ENCODE results near the gene SPATA20.

The SPATA20 gene

DNA sequence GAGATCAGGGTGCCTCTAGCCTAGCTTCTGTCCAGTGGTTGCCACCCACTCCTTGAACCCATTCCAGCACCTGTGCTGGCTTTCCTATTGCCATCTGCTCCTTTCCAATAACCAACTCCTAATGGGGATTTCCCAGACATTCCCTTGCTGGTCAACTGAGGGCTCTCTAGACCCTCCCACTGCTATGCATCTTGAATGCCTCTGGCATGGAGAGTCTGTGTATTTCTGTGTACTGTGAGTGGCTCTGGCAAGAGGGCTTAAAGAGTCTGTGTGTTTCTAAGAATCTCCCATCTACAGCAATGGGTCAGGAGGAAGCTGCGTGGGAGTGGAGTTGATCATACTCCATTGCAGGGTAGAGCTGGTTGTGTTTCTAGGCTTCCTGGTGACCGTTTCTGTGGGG is 25.5 kb upstream of the SPATA20 start:
- peak; percentile 40 for DNase-seq

DNA sequence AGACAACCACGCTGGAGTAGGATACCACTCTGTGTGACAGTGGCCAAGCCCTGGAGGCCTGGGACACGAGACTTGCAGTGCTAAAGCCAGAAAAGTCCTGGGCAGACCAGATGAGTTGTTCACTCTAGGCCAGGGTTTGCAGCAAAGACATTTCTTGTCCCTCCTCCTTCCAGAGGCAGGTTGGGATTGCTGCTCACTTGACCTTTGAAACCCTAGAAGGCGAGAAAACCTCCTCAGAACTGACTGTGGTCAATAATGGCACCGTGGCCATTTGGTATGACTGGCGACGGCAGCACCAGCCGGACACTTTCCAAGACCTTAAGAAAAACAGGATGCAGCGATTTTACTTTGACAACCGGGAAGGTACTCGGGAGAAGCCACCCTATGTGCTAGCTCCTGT is 24.2 kb upstream of the SPATA20 start:
- DNase-seq, result no peak

DNA sequence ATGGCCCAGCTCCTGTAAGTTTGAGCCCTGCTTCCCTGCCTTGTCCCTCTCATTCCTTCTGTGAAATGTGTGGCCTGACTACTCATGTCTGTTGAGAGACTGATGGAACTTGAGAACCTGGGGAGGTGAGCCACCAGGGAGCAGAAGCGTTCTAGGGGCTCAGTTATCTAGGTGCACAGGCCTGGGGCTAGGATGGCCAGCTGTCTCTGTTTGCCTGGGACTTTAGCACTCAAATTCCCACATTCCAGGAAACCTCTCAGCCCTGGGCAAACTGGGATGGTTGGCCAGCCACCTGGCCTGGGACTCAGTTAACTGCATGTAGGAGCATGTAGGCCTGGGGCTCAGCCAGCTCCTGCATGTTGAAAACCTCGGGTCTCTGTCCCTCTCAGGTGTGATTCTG is 23.8 kb upstream of the SPATA20 start:
- DNase-seq, result peak; percentile 36

DNA sequence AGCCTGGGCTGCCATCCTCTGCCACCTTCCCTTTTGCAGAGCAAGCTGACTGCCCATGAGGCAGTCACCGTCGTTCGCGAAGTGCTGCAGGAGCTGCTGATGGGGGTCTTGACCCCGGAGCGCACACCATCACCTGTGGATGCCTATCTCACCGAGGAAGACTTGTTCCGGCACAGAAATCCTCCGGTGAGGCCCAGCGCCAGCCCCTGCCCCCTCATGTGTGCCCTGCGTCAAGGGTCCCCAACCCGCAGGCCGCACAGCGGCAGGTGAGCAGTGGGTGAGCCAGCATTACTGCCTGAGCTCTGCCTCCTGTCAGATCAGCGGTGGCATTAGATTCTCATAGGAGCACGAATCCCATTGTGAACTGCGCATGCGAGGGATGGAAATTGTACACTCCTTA is 22.1 kb upstream of the SPATA20 start:
- DNase-seq, result no peak

DNA sequence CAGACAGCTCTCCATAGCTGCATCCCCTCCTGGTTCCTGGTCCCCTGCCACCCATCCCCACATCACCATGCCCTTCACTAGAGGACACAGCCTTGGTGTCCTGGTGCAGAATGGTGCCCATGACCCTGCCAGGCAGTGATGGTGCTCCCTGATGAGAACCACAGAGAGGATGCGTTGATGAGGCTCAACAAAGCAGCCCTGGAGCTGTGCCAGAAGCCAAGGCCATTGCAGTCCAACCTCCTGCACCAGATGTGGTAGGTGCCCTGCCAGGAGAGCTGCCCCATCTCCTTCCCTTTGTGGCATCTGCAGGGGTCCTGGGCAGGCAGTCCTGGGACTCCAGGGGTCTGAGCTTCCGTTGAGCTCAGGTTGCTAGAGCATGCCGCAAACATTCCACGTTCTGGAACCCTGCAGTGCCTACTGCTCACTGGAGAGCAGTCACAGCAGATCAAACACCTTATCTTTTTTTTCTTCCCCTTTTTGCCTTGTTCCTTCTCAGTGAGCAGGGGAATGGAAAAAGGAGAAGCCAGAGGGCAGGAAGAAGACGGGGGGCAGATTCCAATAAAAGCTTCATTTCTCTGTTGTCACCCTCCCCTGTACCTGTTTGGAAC is 19.7 kb upstream of the SPATA20 start:
- peak; percentile 67 for DNase-seq

DNA sequence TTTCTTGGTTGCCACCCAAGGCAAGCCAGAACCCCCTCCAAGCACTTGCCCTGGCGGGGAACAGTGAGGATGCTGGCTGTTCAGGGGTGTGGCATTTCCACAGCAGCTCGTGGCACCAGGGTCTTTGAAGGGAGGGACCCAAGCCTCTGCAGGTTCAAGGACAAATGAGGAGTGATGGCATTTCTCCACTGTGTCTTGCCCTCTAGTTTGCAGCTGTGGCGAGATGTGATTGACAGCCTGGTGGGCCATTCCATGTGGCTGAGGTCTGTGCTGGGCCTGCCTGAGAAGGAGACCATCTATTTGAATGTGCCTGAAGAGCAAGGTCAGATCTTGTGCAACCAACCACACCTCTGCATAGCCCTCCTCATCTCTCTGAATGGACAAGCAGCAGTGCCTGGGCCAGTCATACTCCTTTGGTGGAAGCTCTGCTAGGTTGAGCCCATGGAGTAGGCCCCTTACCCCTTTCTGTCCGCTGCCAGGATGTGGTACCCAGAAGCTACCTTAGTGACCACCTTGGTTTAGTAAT is 19.0 kb upstream of the SPATA20 start:
- no peak for DNase-seq

DNA sequence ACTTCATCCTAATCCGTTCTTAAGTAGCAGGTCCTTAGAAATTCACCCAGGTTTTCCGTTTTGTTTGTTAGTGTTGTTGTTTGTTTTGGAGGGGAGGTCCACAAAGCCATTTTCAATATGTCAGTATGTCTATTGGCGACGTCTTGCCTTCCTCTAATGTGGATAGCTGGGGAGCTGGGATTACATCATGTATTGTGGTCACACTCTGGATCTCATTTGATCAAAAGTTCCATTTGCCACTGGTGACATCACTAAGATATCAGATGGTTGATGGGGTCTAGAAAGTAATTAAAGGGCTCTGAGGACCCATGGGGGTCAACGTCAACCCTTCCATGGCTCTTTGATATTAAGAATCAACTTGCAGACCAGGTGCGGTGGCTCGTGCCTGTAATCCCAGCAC is 17.1 kb upstream of the SPATA20 start:
- no peak for DNase-seq

DNA sequence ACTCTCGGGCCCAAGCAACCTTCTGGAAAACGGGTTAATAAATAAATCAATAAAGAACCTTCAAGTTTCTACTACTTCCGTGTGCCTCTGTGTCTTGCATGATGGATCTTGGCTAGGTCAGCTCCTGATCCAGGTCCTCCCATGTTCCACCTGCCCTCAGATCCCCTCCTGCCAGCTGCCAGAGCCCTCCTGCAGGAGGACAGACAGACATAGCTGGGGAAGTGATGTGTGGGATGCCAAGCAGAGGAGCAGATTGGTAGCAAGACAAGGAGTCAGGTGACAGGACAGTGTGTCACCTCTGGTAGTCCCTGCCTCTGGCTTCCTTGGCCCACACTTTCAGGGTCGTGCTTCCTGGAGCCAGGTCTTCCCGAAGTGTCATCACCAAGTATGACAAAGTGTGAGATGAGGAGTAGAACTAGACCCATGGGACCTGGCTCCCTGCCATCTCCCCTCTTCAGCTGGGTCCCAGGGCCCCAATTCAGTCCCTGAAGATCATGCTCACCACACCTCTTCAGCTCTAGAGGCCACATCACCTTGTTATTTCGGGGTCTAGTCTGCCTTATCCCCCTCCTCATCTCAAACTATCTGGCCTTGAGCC is 15.4 kb upstream of the SPATA20 start:
- no peak for DNase-seq

DNA sequence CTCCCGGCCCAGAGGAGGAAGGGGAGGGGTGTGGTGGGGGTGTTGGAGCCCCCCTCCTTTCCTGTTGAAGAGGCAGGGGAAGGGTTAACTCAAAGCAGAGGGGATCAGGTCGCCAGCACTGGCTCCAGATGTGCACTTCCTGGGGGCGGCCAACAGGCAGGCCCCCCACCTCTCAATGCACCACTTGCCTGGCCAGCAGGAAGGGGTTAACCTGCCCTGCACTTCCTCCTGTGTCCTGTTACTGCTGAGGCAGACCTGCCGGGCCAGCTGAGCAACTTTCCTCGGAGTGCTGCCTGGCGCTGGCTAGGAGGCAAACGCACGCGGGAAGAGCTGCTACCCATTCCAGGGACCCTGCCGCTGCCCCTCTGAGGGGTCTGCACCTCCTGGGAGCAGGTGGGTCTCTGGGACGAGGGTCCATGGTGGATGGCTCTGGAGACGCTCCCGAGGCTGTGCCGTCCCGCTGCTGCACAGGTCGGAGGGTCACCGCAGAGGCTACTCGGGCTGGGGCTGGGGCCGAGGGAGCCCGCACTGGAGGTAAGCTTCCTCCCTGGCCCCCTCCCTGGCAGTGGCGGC is 14.4 kb upstream of the SPATA20 start, which contains the start of gene EPN3:
Gene EPN3, plus strand, starts transcription at position 284 of the 573 bp plus-strand sequence. CDS start 3,822 bp downstream, outside the sequence.
- DNase-seq, result peak; percentile 38

DNA sequence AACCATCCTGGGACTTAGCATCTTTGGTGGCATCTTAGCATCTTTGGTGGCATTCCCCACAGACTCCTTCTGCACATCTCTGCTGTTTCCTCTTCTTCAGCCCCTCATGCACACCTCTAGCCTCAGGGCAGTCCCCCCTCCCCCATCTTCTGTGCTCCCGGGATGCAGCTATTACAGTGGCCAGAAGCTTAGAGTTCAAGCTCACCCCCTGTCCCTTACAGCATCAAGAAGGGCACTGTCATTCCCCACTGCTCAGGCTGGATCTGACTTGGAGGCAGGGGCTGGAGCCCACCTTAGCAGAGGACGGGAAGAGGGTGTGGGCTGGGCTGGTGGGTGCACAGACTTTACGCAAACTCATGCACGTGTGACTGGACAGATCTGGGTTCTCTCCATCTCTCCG is 13.8 kb upstream of the SPATA20 start:
- DNase-seq, result peak; percentile 34

DNA sequence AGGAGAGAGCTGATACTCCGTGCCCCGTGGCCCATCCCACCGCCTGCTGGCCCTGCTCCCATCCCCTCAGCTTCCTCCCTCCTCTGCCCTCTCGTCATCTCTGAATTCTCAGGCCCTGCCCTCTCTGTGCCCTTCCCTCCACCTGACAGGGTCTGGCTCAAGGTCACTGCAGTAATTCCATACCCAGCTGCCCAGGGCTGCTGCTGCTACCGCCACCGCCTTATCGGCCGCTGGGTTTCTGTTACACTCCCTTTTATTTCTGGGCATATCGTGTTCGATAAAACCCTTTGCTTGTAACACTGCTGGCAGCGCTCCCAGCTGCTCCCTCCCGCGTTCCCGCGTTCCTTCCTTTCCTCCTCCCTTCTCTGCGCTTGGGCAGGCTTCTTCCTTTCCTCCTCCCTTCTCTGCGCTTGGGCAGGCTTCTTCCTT is 13.2 kb upstream of the SPATA20 start:
- DNase-seq, result peak; percentile 78

DNA sequence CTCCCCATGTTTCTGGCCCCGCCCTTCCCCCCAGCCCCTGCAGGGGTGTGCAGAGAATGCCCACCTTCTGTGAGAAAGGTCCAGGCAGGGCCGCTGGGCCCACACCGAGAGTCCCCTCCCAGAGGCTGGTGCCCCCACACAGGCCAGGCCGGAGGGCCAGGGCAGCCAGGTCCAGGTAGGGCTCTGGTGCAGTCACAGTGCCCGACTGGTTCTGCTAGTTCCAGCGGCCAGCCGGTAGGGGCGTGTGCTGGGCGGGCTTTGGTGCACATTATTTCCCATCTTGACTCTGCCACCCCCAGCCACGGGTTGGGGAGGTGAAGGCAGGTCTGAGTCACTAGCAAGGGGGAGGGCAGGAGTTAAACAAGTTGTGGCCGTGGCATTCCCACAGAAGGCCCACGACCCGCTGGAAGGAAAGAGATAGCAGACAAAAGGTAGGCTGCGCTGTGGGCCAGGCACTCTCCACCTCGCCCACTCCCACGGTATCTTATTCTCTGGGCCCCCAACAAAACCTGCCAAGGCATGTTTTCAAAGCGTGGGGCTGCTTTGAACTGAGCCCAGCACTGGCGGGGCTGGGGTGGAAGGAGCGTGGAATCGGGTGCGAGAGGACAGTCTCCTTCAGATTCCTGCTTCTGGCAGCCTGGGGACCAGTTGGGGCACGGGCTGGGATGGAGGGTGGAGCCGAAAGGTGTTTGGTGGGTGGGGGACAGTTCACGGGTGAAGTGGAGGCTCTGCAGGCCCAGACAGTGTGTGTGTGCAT is 12.6 kb upstream of the SPATA20 start:
- DNase-seq, result no peak

DNA sequence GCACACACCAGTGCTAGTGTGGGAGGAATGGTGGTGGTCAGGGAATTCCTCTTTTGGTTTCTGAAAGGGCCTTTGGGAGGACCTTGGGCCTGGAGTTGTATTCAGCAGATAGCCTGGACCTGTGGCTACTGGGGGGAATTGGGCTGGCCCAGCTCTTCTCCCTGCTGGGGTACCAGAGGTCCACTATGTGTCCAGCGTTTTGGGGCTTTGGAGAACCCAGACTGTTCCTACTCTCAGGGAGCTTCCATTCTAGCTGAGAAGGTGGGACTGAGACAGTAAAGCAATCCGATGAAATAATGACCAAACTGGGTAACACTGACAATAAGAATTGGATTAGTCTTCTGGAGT is 12.0 kb upstream of the SPATA20 start:
- no peak for DNase-seq

DNA sequence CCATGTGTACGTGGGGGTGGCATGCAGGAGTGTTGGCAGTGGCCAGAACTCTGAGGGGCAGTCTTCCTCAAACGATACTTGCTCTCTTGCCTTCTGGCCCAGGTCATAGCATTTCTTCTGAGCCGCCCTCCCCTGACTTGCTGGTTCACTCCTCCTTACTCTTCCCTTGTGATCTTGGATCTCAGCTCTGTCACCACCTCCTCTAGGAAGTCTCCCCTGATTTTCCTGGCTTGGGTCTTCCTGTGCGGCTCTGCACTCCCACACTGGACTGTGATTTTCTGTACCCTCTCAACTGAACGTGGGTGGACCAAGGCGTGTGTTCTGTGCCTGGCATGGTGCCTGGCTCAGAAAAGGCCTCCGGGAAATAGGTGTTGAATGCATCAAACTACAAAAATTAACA is 11.6 kb upstream of the SPATA20 start:
- no peak for DNase-seq

DNA sequence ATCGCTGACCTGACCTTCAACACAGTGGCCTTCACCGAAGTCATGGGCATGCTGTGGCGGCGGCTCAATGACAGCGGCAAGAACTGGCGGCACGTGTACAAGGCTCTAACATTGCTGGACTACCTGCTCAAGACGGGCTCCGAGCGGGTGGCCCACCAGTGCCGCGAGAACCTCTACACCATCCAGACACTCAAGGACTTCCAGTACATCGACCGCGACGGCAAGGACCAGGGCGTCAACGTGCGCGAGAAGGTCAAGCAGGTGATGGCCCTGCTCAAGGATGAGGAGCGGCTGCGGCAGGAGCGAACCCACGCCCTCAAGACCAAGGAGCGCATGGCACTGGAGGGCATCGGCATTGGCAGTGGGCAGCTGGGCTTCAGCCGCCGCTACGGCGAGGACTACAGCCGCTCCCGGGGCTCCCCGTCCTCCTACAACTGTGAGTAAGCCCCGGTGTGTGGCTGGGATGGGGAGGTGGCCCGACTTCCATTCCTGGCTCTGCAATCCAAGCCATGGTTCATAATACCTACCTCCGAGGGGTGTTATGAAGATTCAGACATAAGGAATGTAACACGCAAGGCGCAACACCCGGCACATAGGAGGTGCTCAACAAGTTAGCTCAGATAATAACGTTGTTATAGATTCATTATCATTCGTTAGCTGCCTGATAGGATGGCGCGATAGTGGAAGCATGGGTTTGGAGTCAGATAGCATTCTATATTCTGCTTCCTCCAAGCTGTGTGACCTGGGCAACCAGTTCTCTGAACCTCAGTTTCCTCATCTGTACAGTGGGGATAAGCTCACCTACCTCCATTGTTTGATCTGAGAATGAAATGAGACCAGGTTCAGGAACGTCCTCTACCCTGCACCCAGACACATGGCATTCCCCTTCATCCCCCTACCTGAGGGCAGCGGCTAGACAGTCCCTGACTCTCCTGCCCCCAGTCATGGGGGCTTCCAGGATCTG is 10.0 kb upstream of the SPATA20 start:
- no peak for DNase-seq

DNA sequence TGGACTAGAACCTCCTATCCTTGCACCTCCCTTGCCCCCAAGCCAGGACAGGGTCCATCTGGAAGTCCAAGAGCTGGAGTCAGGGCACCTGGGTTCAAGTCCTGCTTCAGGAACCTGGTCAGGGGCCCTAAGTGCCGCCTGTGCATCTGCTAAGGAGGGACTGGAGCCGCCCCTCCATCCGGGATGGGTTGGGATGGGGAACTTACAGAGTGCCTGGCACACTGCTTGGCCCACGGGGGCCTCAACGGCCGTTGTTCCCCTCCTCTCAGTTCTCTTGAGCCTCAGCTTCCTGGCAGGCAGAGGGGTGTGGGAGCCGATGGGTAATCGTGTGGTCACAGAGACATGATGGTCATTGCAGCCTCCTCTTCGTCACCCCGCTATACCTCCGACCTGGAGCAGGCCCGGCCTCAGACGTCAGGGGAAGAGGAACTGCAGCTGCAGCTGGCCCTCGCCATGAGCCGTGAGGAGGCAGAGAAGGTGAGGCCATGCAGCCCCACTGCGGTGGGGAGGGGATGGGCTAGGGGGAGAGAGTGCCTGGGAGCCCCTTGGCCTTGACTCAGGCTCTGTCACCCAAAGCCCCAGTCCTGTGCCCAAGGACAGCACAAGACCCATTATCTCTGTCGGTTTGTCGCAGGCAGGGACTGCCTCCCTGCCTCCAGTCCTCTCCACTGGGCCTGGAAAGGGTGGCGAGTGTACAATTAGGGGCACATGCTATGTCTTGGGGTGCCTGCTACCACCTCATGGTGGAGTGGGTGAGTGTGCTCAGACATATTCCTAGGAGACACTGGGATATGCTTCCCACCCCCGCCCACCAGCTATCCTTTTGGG is 9.0 kb upstream of the SPATA20 start:
- no peak for DNase-seq

DNA sequence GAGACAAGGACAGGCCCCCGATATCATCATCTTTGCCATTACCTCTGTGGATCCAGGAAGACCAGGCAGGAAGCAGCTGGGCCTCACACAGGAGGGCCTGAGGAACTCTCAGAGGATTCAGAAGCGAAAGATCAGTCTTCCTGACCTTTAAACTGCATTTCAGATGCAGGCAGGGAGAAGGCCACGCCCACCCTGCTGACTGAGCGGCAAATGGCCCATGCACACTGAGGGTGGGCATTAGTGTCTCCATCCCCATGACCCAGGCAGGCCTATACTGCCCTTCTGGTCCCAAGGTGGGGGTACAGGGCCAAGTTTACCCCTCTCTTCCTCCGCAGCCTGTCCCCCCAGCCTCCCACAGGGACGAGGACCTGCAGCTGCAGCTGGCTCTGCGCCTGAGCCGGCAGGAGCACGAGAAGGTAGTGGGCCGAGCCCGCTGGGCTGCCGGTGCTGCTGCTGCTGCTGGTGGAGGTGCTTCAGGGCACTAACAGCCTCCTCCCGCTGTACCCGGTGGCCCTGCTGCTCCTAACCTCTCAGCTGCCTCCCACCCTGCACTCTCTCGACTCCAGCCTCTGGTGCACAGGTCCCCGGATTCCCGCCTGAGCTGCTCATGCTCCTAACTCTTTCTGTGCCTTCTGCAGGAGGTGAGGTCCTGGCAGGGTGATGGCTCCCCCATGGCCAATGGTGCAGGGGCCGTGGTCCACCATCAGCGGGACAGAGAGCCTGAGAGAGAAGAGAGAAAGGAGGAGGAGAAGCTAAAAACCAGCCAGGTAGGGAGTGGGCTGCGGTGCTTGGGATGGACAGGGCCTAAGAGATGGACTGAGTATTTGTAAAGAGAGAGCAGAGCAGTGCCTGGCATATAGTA is 8.2 kb upstream of the SPATA20 start:
- no peak for DNase-seq

DNA sequence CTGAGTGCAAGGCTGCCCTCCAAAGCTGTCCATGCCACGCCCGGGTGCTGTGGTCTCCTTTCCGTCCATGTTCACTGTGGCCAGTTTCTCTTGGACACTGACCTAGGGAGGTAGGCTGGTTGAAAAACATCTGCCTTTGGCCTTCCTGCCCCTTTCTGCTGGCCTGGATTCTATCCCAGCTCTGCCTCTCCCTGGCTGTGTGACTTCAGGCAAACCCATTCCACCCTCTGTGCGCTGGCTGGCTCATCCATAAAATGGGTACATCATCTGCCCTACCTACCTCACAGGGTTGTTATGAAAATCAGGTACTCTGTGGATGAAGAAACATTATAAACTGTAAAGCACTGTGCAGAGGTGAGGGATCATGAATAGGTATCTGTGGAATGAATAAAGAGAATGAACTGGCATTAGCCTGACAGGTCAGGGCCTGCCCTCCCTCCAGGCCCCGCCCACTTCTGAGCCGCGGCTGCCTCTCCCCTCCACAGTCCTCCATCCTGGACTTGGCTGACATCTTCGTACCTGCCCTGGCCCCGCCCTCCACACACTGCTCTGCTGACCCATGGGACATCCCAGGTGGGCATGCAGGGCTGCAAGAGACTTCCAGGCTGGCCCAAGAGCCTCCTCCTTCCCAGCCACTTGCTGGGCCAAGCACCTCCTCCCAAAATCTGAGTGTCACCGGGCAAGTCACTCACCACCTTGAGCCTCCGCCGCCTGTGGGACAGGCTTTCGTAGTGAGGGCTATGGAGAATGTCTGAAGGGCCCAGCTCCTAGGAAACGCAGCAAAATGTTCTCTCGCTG is 7.0 kb upstream of the SPATA20 start:
- peak; percentile 49 for DNase-seq

DNA sequence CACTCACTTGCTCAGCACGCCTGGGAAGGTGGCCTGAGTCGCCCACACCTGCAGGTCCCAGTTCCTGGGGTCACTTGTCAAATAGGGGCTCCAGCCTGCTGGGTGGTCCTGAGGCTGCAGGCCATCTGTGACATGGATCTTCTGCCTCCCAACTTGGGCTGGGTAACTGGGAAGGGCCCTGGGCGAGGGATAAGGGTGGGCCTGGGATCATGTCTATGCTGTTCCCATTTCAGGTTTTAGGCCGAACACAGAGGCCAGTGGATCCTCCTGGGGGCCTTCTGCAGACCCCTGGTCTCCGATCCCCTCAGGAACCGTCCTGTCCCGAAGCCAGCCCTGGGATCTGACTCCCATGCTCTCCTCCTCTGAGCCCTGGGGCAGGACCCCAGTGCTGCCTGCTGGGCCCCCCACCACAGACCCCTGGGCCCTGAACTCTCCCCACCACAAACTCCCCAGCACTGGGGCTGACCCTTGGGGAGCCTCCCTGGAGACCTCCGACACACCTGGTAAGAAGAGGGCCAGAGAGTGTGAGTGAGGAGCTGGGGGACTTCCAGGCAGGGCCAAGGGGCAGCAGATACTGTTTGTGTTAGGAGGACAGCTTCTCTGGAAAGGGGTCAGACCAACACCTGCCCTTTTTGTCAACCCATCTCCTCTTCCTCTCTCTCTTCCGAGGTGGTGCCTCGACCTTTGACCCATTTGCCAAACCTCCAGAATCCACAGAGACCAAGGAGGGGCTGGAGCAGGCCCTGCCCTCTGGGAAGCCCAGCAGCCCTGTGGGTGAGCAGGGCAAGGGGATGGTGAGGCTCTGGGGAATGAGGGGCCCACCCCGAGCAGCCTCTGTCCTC is 6.2 kb upstream of the SPATA20 start:
- DNase-seq, result no peak

All from NCI-H69 (cell line).